NCI-H446 (cell line): ENCODE results near the gene FAM89B.
"Not testable (repeated sequence)": the region's sequence is repeated elsewhere in the genome, so short reads cannot be mapped to it uniquely, and the experiment has no call there.

ENCODE experiments used
- DNase-seq, 2 experiments: peaks; one replicate each; lab custom pipeline; 2025; lab: John Stamatoyannopoulos, UW

Gene FAM89B

GRCh38 chr11:65556470-65557279, 15.7 kb upstream of the FAM89B start:
- no peak for DNase-seq

- no peak for DNase-seq
These were observed 14.9 kb upstream of the FAM89B start for GRCh38 chr11:65557280-65558001.

GRCh38 chr11:65558002-65558929, 14.1 kb upstream of the FAM89B start, which contains the start of gene LTBP3:
TSS of gene LTBP3 (minus strand) at chr11:65558359. CDS start at chr11:65557959, 400 bp downstream.
- DNase-seq, result peak; percentile 47 to 86

GRCh38 chr11:65558930-65559509, 13.3 kb upstream of the FAM89B start:
- peak; percentile 70 to 89 for DNase-seq

- DNase-seq, result peak in 1 of 2 experiments; percentile 66
These were observed 12.8 kb upstream of the FAM89B start for GRCh38 chr11:65559535-65559934.

- peak; percentile 71 to 83 for DNase-seq
These were observed 12.3 kb upstream of the FAM89B start for GRCh38 chr11:65559951-65560537.

GRCh38 chr11:65560555-65561418, 11.6 kb upstream of the FAM89B start:
- peak; percentile 36 to 74 for DNase-seq

- no peak for DNase-seq
These were observed 10.3 kb upstream of the FAM89B start for GRCh38 chr11:65562020-65562419.

GRCh38 chr11:65562788-65563187, 9.6 kb upstream of the FAM89B start:
- DNase-seq, result no peak

GRCh38 chr11:65563601-65564000, 8.7 kb upstream of the FAM89B start:
- DNase-seq, result no peak

- not testable (repeated sequence) for DNase-seq
These were observed 7.3 kb upstream of the FAM89B start for GRCh38 chr11:65564879-65565559.

- no peak for DNase-seq
These were observed 6.5 kb upstream of the FAM89B start for GRCh38 chr11:65565624-65566453.

GRCh38 chr11:65569164-65569972, 3.0 kb upstream of the FAM89B start:
- DNase-seq, result no peak

- DNase-seq, result peak; percentile 97 to 99
These were observed 2.1 kb upstream of the FAM89B start, which contains the start of gene ZNRD2 for GRCh38 chr11:65569973-65570918. TSS of gene ZNRD2 (plus strand) at chr11:65570477. CDS start at chr11:65570492, 15 bp downstream.

- no peak for DNase-seq
These were observed 918 bp upstream of the FAM89B start for GRCh38 chr11:65571420-65571819.

- DNase-seq, result peak in 1 of 2 experiments; percentile 36
These were observed 398 bp upstream of the FAM89B start for GRCh38 chr11:65571940-65572339.
